Measurements from ENCODE around the gene LEMD2.

LEMD2 gene

DNA sequence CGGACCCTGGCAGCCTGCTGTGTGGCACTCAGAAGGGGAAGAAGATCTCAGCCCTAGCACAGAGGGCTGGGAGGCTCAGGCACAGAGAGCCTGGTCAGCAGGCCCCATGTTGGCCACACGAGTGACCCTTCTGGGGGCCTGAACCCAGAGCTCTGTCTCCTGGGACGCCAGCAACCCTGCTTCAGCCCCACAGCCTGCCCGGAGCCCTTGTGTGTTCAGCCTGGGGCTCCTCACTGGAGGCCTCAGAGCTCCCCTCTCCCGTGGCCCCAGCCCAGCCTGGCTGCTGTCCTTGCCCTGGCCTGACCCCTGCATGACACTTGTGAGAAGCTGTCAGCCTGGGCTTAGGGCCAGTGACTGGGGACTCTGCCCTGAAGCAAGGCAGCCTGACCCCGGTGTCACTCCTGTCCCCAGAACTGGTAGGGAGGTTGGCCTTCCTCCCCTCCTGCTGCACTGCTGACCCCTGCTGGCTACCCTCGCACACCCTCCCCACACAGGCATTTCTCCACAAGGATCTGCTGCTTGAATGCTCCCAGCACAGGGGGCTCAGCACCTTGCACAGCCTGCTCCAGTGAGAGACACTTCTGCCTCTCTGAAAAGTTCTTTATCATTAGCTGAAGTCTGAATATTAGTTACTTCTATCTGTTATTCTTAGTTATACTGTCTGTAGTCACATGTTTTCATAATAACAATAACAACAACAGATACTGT is 26.9 kb downstream of the LEMD2 start:
- no peak for TF ChIP-seq EZH2phosphoT487 (IDR thresholded peaks at IDR 0.05; ENCODE audit: borderline replicate concordance, low read length)
- peak; percentile 69 for TF ChIP-seq CTCF (IDR thresholded peaks at IDR 0.05; ENCODE audit: low read depth, low read length, poor library complexity, severe bottlenecking)
- Histone ChIP-seq H3K27ac (ENCODE audit: low read depth, low read length) (no peak overlapping the region), H3F3A (ENCODE audit: control insufficient read depth, insufficient read depth) (no peaks in the 10 kb centered on the region), H3K36me3 (ENCODE audit: control insufficient read depth, low read length) (no peaks in the 10 kb centered on the region), H3K4me1 (ENCODE audit: control insufficient read depth, low read length) (peaks cover 7% of the 10 kb centered on the region), H3K27me3 (ENCODE audit: control insufficient read depth, low read length) (0 out of 2 replicates have a peak, but pooled peaks cover 4% of the 10 kb centered on the region), H3K9me3 (ENCODE audit: control insufficient read depth, insufficient read depth, low read length) (no peaks in the 10 kb centered on the region), H3K4me3 (ENCODE audit: low read length) (no peak overlapping the region), H4K20me1 (ENCODE audit: control insufficient read depth, insufficient read depth, low read depth, low read length) (no peaks in the 10 kb centered on the region), H3K79me2 (ENCODE audit: control insufficient read depth, low read length) (no peaks in the 10 kb centered on the region), H3K4me2 (ENCODE audit: low read length) (no peak overlapping the region), H3K9me2 (replicated peaks; ENCODE audit: control insufficient read depth, low read length) (no peaks in the 10 kb centered on the region)

DNA sequence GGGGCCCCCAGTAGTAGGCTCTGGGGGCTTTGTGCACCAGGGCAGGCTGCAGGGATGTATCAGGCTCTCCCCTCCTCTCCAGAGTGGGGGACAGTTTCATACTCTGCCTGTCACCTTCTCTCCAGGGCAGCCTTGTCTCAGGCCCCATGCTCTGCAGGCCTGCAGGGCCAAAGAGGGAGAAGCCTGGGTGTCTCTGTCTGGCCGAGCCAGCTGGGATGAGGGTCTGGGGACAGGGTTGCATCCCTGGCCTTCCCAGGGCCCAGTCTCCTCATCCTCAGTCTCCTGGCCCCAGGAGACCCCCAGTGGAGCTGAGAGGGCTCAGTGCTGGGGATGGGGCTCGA is 27.4 kb downstream of the LEMD2 start:
- H3K4me2 ChIP-seq (ENCODE audit: low read length) = no peak overlapping the region
- TF ChIP-seq CTCF (IDR thresholded peaks at IDR 0.05; ENCODE audit: low read depth, low read length, poor library complexity, severe bottlenecking) = no peak
- no peak for TF ChIP-seq EZH2phosphoT487 (IDR thresholded peaks at IDR 0.05; ENCODE audit: borderline replicate concordance, low read length)
- no peaks in the 10 kb centered on the region for H4K20me1 ChIP-seq (ENCODE audit: control insufficient read depth, insufficient read depth, low read depth, low read length)

DNA sequence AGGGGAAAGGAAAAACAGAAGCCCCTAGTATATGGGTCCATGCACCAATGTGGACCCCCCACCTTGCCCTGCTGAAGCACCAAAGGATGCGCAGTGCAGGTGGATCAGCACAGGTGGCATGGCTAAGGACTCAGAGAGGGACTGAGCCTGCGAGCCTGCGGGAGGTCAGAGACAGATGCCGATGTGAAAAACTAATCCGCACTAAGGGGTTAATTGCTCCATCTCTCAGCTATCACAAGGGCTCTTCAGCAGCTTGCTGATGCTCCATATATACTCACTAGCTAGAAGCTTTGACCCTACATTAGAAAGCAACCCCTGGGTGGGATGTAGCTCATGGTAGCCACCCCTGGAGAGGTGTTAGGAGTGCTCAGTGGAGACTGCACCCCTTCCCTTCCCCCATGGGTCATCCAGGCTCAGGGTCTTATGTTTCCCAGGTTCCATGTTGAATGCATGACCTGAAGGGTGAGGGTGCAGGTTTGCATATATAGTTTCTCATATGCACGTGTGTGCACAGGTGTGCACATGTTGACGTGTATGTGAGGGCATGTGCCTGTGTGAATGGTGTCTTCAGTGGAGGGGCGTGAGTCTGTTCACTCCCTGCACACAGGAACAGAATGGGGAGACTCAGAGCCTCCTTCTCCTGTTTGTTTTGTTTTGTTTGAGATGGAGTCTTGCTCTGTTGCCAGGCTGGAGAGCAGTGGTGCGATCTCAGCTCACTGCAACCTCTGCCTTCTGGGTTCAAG is 28.9 kb downstream of the LEMD2 start:
- peaks cover 9% of the 10 kb centered on the region for H3K4me1 ChIP-seq (ENCODE audit: control insufficient read depth, low read length)
- H3K27ac ChIP-seq (ENCODE audit: low read depth, low read length) = no peak overlapping the region
- H3K36me3 ChIP-seq (ENCODE audit: control insufficient read depth, low read length) = no peaks in the 10 kb centered on the region
- H3F3A ChIP-seq (ENCODE audit: control insufficient read depth, insufficient read depth) = no peaks in the 10 kb centered on the region
- no peaks in the 10 kb centered on the region for H4K20me1 ChIP-seq (ENCODE audit: control insufficient read depth, insufficient read depth, low read depth, low read length)
- no peak for TF ChIP-seq EZH2phosphoT487 (IDR thresholded peaks at IDR 0.05; ENCODE audit: borderline replicate concordance, low read length)
- TF ChIP-seq CTCF (IDR thresholded peaks at IDR 0.05; ENCODE audit: low read depth, low read length, poor library complexity, severe bottlenecking) = no peak
- no peaks in the 10 kb centered on the region for H3K79me2 ChIP-seq (ENCODE audit: control insufficient read depth, low read length)
- no peaks in the 10 kb centered on the region for H3K9me3 ChIP-seq (ENCODE audit: control insufficient read depth, insufficient read depth, low read length)
- no peaks in the 10 kb centered on the region for H3K9me2 ChIP-seq (replicated peaks; ENCODE audit: control insufficient read depth, low read length)
- H3K4me2 ChIP-seq (ENCODE audit: low read length) = no peak overlapping the region
- peaks cover 6% of the 10 kb centered on the region; the same call in 1 of the 2 replicates for H3K27me3 ChIP-seq (ENCODE audit: control insufficient read depth, low read length)
- no peak overlapping the region for H3K4me3 ChIP-seq (ENCODE audit: low read length)

More for the DNA sequence above, 27.4 kb downstream of the LEMD2 start:
- Histone ChIP-seq H3K4me3 (ENCODE audit: low read length) (no peak overlapping the region), H3K9me3 (ENCODE audit: control insufficient read depth, insufficient read depth, low read length) (no peaks in the 10 kb centered on the region), H3F3A (ENCODE audit: control insufficient read depth, insufficient read depth) (no peaks in the 10 kb centered on the region), H3K4me1 (ENCODE audit: control insufficient read depth, low read length) (peaks cover 7% of the 10 kb centered on the region), H3K27me3 (ENCODE audit: control insufficient read depth, low read length) (peaks cover 6% of the 10 kb centered on the region; the same call in 1 of the 2 replicates), H3K9me2 (replicated peaks; ENCODE audit: control insufficient read depth, low read length) (no peaks in the 10 kb centered on the region), H3K36me3 (ENCODE audit: control insufficient read depth, low read length) (no peaks in the 10 kb centered on the region), H3K79me2 (ENCODE audit: control insufficient read depth, low read length) (no peaks in the 10 kb centered on the region), H3K27ac (ENCODE audit: low read depth, low read length) (no peak overlapping the region)
